ENCODE measurements around the gene SLC22A7. TPM values are rescaled to one million over a fixed set of nuclear protein-coding genes. Genes with fewer than 3 reads are reported as not detected.

SLC22A7 gene
- total RNA-seq (2021; fragmentation: NEBNext Ultra II Directional; extraction: Animal tissue kit (Norgen Biotek cat#: 25700)), result not detected
- long read RNA-seq, result 0 reads

GRCh38 chr6:43297644-43298564 is at the start of gene SLC22A7:
Gene SLC22A7 (plus strand): TSS chr6:43298260. CDS start chr6:43298359, 99 bp downstream.
- no peak for TF ChIP-seq CTCF (IDR thresholded peaks at IDR 0.05)
- no peaks in the 10 kb centered on the region for H3K36me3 Mint-ChIP-seq (ENCODE audit: low read depth)
- no peak within 1 kb of the TSS for H3K4me3 Mint-ChIP-seq
- peaks cover 6% of the 10 kb centered on the region; the same call in 1 of the 2 replicates for H3K4me1 Mint-ChIP-seq (ENCODE audit: low read depth)
- no peak for DNase-seq
- H3K27me3 Mint-ChIP-seq (ENCODE audit: insufficient read depth), result peaks cover 36% of the 10 kb centered on the region
- H3K9me3 Mint-ChIP-seq, result no peaks in the 10 kb centered on the region
- no peak within 1 kb of the TSS for H3K27ac Mint-ChIP-seq

- Mint-ChIP-seq H3K4me3 (no peak overlapping the region), H3K9me3 (no peaks in the 10 kb centered on the region), H3K27me3 (ENCODE audit: insufficient read depth) (peaks cover 31% of the 10 kb centered on the region), H3K27ac (no peak overlapping the region), H3K36me3 (ENCODE audit: low read depth) (no peaks in the 10 kb centered on the region), H3K4me1 (ENCODE audit: low read depth) (peaks cover 8% of the 10 kb centered on the region; the same call in 1 of the 2 replicates)
- no peak for TF ChIP-seq CTCF (IDR thresholded peaks at IDR 0.05)
- DNase-seq, result no peak
Observed at GRCh38 chr6:43248791-43249190, 49.3 kb upstream of the SLC22A7 start.

- Mint-ChIP-seq H3K9me3 (no peaks in the 10 kb centered on the region), H3K4me3 (no peak overlapping the region), H3K27me3 (ENCODE audit: insufficient read depth) (peaks cover 37% of the 10 kb centered on the region), H3K36me3 (ENCODE audit: low read depth) (no peaks in the 10 kb centered on the region), H3K4me1 (ENCODE audit: low read depth) (peaks cover 14% of the 10 kb centered on the region), H3K27ac (no peak overlapping the region)
- TF ChIP-seq CTCF (IDR thresholded peaks at IDR 0.05), result no peak
- no peak for DNase-seq
Observed at GRCh38 chr6:43250992-43251373, 47.1 kb upstream of the SLC22A7 start.

GRCh38 chr6:43253401-43253800 is 44.7 kb upstream of the SLC22A7 start:
- DNase-seq, result no peak
- Mint-ChIP-seq H3K27me3 (ENCODE audit: insufficient read depth) (peaks cover 27% of the 10 kb centered on the region), H3K4me3 (no peak overlapping the region), H3K9me3 (no peaks in the 10 kb centered on the region), H3K4me1 (ENCODE audit: low read depth) (peaks cover 14% of the 10 kb centered on the region), H3K27ac (no peak overlapping the region), H3K36me3 (ENCODE audit: low read depth) (no peaks in the 10 kb centered on the region)
- no peak for TF ChIP-seq CTCF (IDR thresholded peaks at IDR 0.05)

GRCh38 chr6:43254138-43254817 is 43.8 kb upstream of the SLC22A7 start:
- peak; percentile 32 for DNase-seq
- peaks cover 27% of the 10 kb centered on the region for H3K27me3 Mint-ChIP-seq (ENCODE audit: insufficient read depth)

More at GRCh38 chr6:43254138-43254817, 43.8 kb upstream of the SLC22A7 start:
- Mint-ChIP-seq H3K36me3 (ENCODE audit: low read depth) (no peaks in the 10 kb centered on the region), H3K27ac (no peak overlapping the region), H3K4me1 (ENCODE audit: low read depth) (peaks cover 14% of the 10 kb centered on the region), H3K4me3 (no peak overlapping the region), H3K9me3 (no peaks in the 10 kb centered on the region)
- TF ChIP-seq CTCF (IDR thresholded peaks at IDR 0.05), result no peak

Data from HFFc6 (cell line).